K562 (cell line): ENCODE data around the gene GPR137C. TPM values are rescaled to one million over a fixed set of nuclear protein-coding genes. Genes with fewer than 3 reads are reported as not detected.
A peak's percentile ranks its signal among the peaks of the same experiment; 100 is the strongest.

Source experiments
- ATAC-seq: fragments of 200-7000 bp; cut with Tn5 transposase; 3 replicates; pipeline ENCODE4 v1.9.1; 2020; ENCODE audit warnings: moderate library complexity
- BruUV-seq: library from RNA; stranded (reverse); fragments of 400-500 nt; replicated peaks from 2 replicates; lab custom pipeline; 2021; lab: Mats Ljungman, UMichigan
- CTCF ChIA-PET: fragments of 300-600 bp; formaldehyde crosslinking; extraction: SDS; loops from one replicate; lab custom pipeline; 2021; ENCODE audit warnings: low intra/inter-chr PET ratio; lab: Yijun Ruan, JAX
- POLR2A ChIA-PET: fragments of 300-600, 350-650 bp; sonication (Branson Sonifier 250); formaldehyde crosslinking; extraction: SDS; loops from one replicate; lab custom pipeline; 2021; ENCODE audit warnings: antibody characterized with exemption, inconsistent platforms; lab: Yijun Ruan, JAX
- DNase-seq, 4 experiments: peaks; one replicate each; pipeline versions ENCODE4 v3.0.0 to v3.0.0-alpha.2; 2011 to 2018; ENCODE audit warnings: low spot score in 3 of 4, mixed read lengths in 3 of 4; ENCODE audit errors: extremely low read depth in 1 of 4
- FAIRE-seq: peaks from 2 replicates; lab custom pipeline; 2011; peaks lifted over from hg19 to GRCh38; lab: Jason Lieb, UNC
- H2AFZ ChIP-seq: 2 replicates; pipeline ENCODE4 v1.6.0; 2011; ENCODE audit warnings: low read depth, low read length, control low read depth, inconsistent platforms
- H3K27ac ChIP-seq: fragments of 200-600 bp; 3 replicates; pipeline ENCODE4 v1.8.0; 2011; ENCODE audit warnings: low read depth, mild to moderate bottlenecking, control low read depth, inconsistent platforms, low read length, moderate library complexity, mixed read lengths; ENCODE audit errors: extremely low read depth
- H3K27me3 ChIP-seq, 2 experiments: fragments of 300-600 bp in 1 of 2; 2 replicates in 1 of 2; 3 replicates in 1 of 2; pipeline versions ENCODE4 v1.6.0 to v1.8.0; 2011; ENCODE audit warnings: inconsistent platforms in 2 of 2, low read length in 2 of 2, mild to moderate bottlenecking in 1 of 2, mixed read lengths in 1 of 2, moderate library complexity in 1 of 2; ENCODE audit not compliant: control insufficient read depth in 2 of 2, insufficient read depth in 2 of 2
- H3K36me3 ChIP-seq: fragments of 300-600 bp; 3 replicates; pipeline ENCODE4 v1.8.0; 2011; ENCODE audit warnings: mild to moderate bottlenecking, low read length, inconsistent platforms; ENCODE audit not compliant: control insufficient read depth, insufficient read depth
- H3K4me1 ChIP-seq, 2 experiments: fragments of 200-600 bp in 1 of 2; replicated peaks in 1 of 2; 2 replicates in 1 of 2; 3 replicates in 1 of 2; pipeline versions ENCODE4 v1.5.1 to v1.8.0; 2011; ENCODE audit warnings: inconsistent platforms in 2 of 2, low read length in 2 of 2, mild to moderate bottlenecking in 1 of 2, mixed read lengths in 1 of 2, moderate library complexity in 1 of 2; ENCODE audit not compliant: control insufficient read depth in 2 of 2, insufficient read depth in 2 of 2
- H3K4me2 ChIP-seq: 2 replicates; pipeline ENCODE4 v1.6.1; 2011; ENCODE audit warnings: low read length, control low read depth, inconsistent platforms, mixed read lengths; ENCODE audit not compliant: insufficient read depth
- H3K4me3 ChIP-seq: fragments of 200-600 bp; sonication (generic), shearing (Covaris generic); 2 replicates; pipeline ENCODE4 v1.5.1; 2016; ENCODE audit warnings: control low read depth, inconsistent platforms
- H3K79me2 ChIP-seq: fragments of 200-600 bp; 3 replicates; pipeline ENCODE4 v1.8.0; 2011; ENCODE audit warnings: low read length, inconsistent platforms; ENCODE audit not compliant: control insufficient read depth, insufficient read depth
- H3K9ac ChIP-seq, 2 experiments: 2 replicates each; pipeline versions ENCODE4 v1.6.0 to v1.6.1; 2011; ENCODE audit warnings: low read depth in 2 of 2, low read length in 2 of 2, control low read depth in 1 of 2, inconsistent platforms in 1 of 2, mild to moderate bottlenecking in 1 of 2, mixed read lengths in 1 of 2; ENCODE audit not compliant: insufficient read depth in 1 of 2
- H3K9me1 ChIP-seq: one replicate; pipeline ENCODE4 v1.6.0; 2011; ENCODE audit warnings: inconsistent platforms, mild to moderate bottlenecking, low read length, moderate library complexity; ENCODE audit not compliant: control insufficient read depth, insufficient read depth
- H3K9me3 ChIP-seq: replicated peaks from 2 replicates; pipeline ENCODE4 v1.5.1; 2011; ENCODE audit warnings: low read depth, low read length, inconsistent platforms; ENCODE audit not compliant: control insufficient read depth, insufficient read depth
- H4K20me1 ChIP-seq: replicated peaks from 2 replicates; pipeline ENCODE4 v1.6.1; 2011; ENCODE audit warnings: low read length, inconsistent platforms, mixed read lengths; ENCODE audit not compliant: control insufficient read depth, insufficient read depth
- ATF1 ChIP-seq, 2 experiments: fragments of 450-650 bp in 1 of 2; IDR thresholded peaks; 2 replicates each; pipeline ENCODE4 v1.6.1; 2016; ENCODE audit warnings: missing compliant biosample characterization in 1 of 2, missing genetic modification characterization in 1 of 2
- ATF3 ChIP-seq, 2 experiments: fragments of 450-650 bp in 1 of 2; sonication (generic) in 1 of 2; formaldehyde crosslinking in 1 of 2; IDR thresholded peaks in 1 of 2; conservative IDR thresholded peaks in 1 of 2; 2 replicates each; pipeline versions ENCODE4 v1.6.1 to v1.8.1; 2016 to 2023; ENCODE audit warnings: mild to moderate bottlenecking in 2 of 2, moderate library complexity in 2 of 2, inconsistent platforms in 1 of 2, missing genetic modification reagents in 1 of 2
- CREB3L1 ChIP-seq: fragments of 450-650 bp; IDR thresholded peaks from 2 replicates; pipeline ENCODE4 v1.6.1; 2014; ENCODE audit warnings: low read depth, mild to moderate bottlenecking, moderate library complexity, borderline replicate concordance
- CREM ChIP-seq: IDR thresholded peaks from 2 replicates; pipeline ENCODE4 v1.6.1; 2014; ENCODE audit warnings: antibody characterized with exemption, low read depth
- CTBP1 ChIP-seq: fragments of 450-650 bp; IDR thresholded peaks from 2 replicates; pipeline ENCODE4 v1.6.1; 2016; ENCODE audit warnings: borderline replicate concordance
- NFIC ChIP-seq: fragments of 450-650 bp; IDR thresholded peaks from 2 replicates; pipeline ENCODE4 v1.6.1; 2017; ENCODE audit warnings: mild to moderate bottlenecking, inconsistent platforms
- PHB2 ChIP-seq: fragments of 450-650 bp; IDR thresholded peaks from 2 replicates; pipeline ENCODE4 v1.6.1; 2017; ENCODE audit warnings: low read depth
- RHOXF2B ChIP-seq: fragments of 250-450 bp; sonication (Bioruptor Pico); conservative IDR thresholded peaks from 2 replicates; pipeline ENCODE4 v1.5.1; 2021
- RREB1 ChIP-seq: fragments of 250-450 bp; sonication (Bioruptor Pico); IDR thresholded peaks from 2 replicates; pipeline ENCODE4 v1.4.0; 2020
- SOX6 ChIP-seq: fragments of 450-650 bp; IDR thresholded peaks from 2 replicates; pipeline ENCODE4 v1.6.1; 2014; ENCODE audit warnings: mild to moderate bottlenecking
- TFAP4 ChIP-seq: sonication (generic); formaldehyde crosslinking; IDR thresholded peaks from 2 replicates; pipeline ENCODE4 v1.8.0; 2022; ENCODE audit warnings: missing genetic modification reagents, mild to moderate bottlenecking, moderate library complexity, borderline replicate concordance
- WGBS: fragments of 100-300 bp; shearing (Covaris generic); methylation state at CpG from one replicate; pipeline ENCODE4 v1.1.6; 2016; ENCODE audit warnings: low coverage, mixed read lengths; ENCODE audit not compliant: insufficient coverage; ENCODE audit errors: missing lambda C conversion rate; 5-methylcytosine and 5-hydroxymethylcytosine counted together
- in situ Hi-C: fragments of 300-500 bp; cut with MboI; formaldehyde crosslinking; loops from 4 replicates; pipeline ENCODE4 v1.15.0; 2018; ENCODE audit warnings: inconsistent platforms, mixed read lengths
- intact Hi-C: fragments of 100-400 bp; cut with micrococcal nuclease; formaldehyde crosslinking; loops from 2 replicates; pipeline ENCODE4 v1.14.2; 2022
- polyA plus RNA-seq, 8 experiments: library from polyadenylated mRNA; depleted of rRNA in 4 of 8; stranded (reverse) in 5 of 8; unstranded in 3 of 8; fragments of >200 nt; fragmentation: Nextera tagmentation in 2 of 8; fragmentation: Illumina TruSeq in 1 of 8; extraction: Ambion mirVana in 2 of 8; extraction: Trizol in 1 of 8; gene quantifications; 2 replicates each; pipeline versions ENCODE4 v1.2.1 to v1.2.3, GENCODE V29; 2011 to 2014; ENCODE audit warnings: inconsistent platforms in 1 of 8, missing spikeins in 1 of 8
- total RNA-seq, 7 experiments: library from RNA; depleted of rRNA in 6 of 7; stranded (reverse); fragments of >200 nt in 6 of 7; fragmentation: Illumina TruSeq in 2 of 7; extraction: Trizol in 2 of 7; gene quantifications; 2 replicates each; pipeline versions ENCODE4 v1.2.1 to v1.2.3, GENCODE V29; 2011 to 2021; ENCODE audit warnings: low replicate concordance in 1 of 7

Gene GPR137C
- total and polyA plus RNA-seq, 9 of the 15 experiments (the other 6 are each of a cell fraction or from before 2014, with no cell fraction given) = 0.03 to 0.31 (median 0.06) TPM; not detected in 4

GRCh38 chr14:52553671-52554575 is 1.3 kb downstream of the GPR137C start:
- in situ Hi-C loops (no loop called here), intact Hi-C loops (loop anchor here (5.0 kb wide), 1 partner anchor 138 kb away; no protein-coding TSS in a partner anchor)
- ATAC-seq = peak; percentile 16; the same call in 1 of the 3 replicates
- Histone ChIP-seq H3K9ac (peak overlapping the region; percentile 24 to 93; a peak in 3 of 4 replicates), H3K9me3 (no peaks in the 10 kb centered on the region), H3K4me2 (peak overlapping the region; percentile 83), H3K4me3 (peak overlapping the region; percentile 57), H3K36me3 (no peaks in the 10 kb centered on the region), H3K27me3 (no peaks in the 10 kb centered on the region), H3K79me2 (peaks cover 29% of the 10 kb centered on the region), H2AFZ (peak overlapping the region; percentile 77), H3K9me1 (no peaks in the 10 kb centered on the region), H4K20me1 (no peaks in the 10 kb centered on the region), H3K4me1 (peaks cover 0 to 12% of the 10 kb centered on the region in 2 experiments; a peak in 4 of 5 replicates), H3K27ac (no peak overlapping the region)
- peak; percentile 35 to 83 (median 48) for DNase-seq
- BruUV-seq = TSS peak; percentile 56
- ChIA-PET CTCF (no interaction called here), POLR2A (no interaction called here)
- 6% methylated on average over 15 of the region's 22 CpGs for WGBS
- peak; percentile 87 for FAIRE-seq
- TF ChIP-seq RHOXF2B (CRISPR knock-in tag) (no peak), SOX6 (no peak), ATF3 (IDR thresholded peaks at IDR 0.05) (peak; percentile 94), ATF3 (CRISPR knock-in tag; conservative IDR thresholded peaks at IDR 0.05) (no peak), RREB1 (CRISPR knock-in tag) (0 out of 2 replicates have a peak, but pooled peaks have one; percentile 36), CREB3L1 (no peak), TFAP4 (peak; percentile 29; the same call in 1 of the 2 replicates), CREM (peak; percentile 79), NFIC (peak; percentile 94), ATF1 (CRISPR knock-in tag; IDR thresholded peaks at IDR 0.05) (no peak), ATF1 (tag; IDR thresholded peaks at IDR 0.05) (peak; percentile 72), PHB2 (no peak), CTBP1 (0 out of 2 replicates have a peak, but pooled peaks have one; percentile 14)
